Ascending aorta (tissue), 2 donors: Measurements from ENCODE around the gene UBE2E2. TPM values are rescaled to one million over a fixed set of nuclear protein-coding genes. Genes with fewer than 3 reads are reported as not detected.

Experiments used
- DNase-seq, 2 donors: peaks; one replicate each; pipeline ENCODE4 v3.0.0-alpha.2; 2019; ENCODE audit warnings: low spot score in 2 of 2
- H3K27ac ChIP-seq, 2 donors: fragments of 200-600 bp; sonication (generic); one replicate each; pipeline ENCODE4 v1.5.1; 2016 to 2017; ENCODE audit warnings: mild to moderate bottlenecking in 1 of 2
- H3K27me3 ChIP-seq: fragments of 200-600 bp; sonication (generic); one replicate; pipeline ENCODE4 v1.5.1; 2017
- H3K36me3 ChIP-seq, 2 donors: fragments of 200-600 bp; sonication (generic); one replicate each; pipeline ENCODE4 v1.5.1; 2016
- H3K4me1 ChIP-seq, 2 donors: fragments of 200-600 bp; sonication (generic); one replicate each; pipeline ENCODE4 v1.5.1; 2016 to 2017; ENCODE audit warnings: mild to moderate bottlenecking in 1 of 2
- H3K4me3 ChIP-seq, 2 donors: fragments of 200-600 bp; sonication (generic); one replicate each; pipeline ENCODE4 v1.5.1; 2016 to 2017; ENCODE audit warnings: mild to moderate bottlenecking in 1 of 2
- H3K9me3 ChIP-seq, 2 donors: fragments of 200-600 bp; sonication (generic); one replicate each; pipeline ENCODE4 v1.5.1; 2016
- intact Hi-C: fragments of 100-400 bp; cut with DNase I; formaldehyde crosslinking; loops from one replicate; pipeline ENCODE4 v1.15.1; 2023
- total RNA-seq: library from RNA; depleted of rRNA; stranded (reverse); fragments of >200 nt; gene quantifications from one replicate; pipeline ENCODE4 v1.1.0, GENCODE V29; 2016
- TF ChIP-seq, protein P1 (sequence below), 3 experiments: fragments of 200-600 bp in 2 of 3; fragments of 450-650 bp in 1 of 3; sonication (generic) in 2 of 3; IDR thresholded peaks; one replicate each; pipeline ENCODE4 v1.5.1; 2016 to 2019; ENCODE audit warnings: antibody characterized with exemption in 3 of 3, mild to moderate bottlenecking in 1 of 3, moderate library complexity in 1 of 3

Gene UBE2E2
- total RNA-seq, 1 donor from 2014 or later: 5.3 TPM

DNA sequence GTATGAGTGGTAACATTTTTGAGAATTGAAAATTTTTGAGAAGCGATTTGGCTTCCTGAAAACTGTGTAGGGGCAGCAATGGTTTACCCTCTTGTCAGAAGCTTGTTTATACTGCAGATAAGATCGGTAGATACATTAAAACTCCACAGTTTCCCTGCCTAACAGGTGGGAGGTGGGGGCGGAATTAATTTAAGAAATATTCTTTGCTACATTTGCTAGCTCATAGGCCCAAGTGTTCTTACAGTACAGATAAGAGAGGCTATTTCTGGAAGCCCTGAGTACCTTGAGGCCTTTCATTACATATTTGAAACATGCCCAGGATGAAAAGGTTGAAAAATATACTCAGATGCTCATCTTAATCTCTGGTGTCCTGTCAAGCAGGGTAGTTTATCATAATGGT lies 285.5 kb downstream of the UBE2E2 start:
- intact Hi-C loops: no loop called here
- no peaks in the 10 kb centered on the region for H3K4me1 ChIP-seq
- no peak overlapping the region for H3K27ac ChIP-seq
- H3K36me3 ChIP-seq: no peaks in the 10 kb centered on the region
- H3K4me3 ChIP-seq: no peak overlapping the region
- peaks cover 0 to 5% of the 10 kb centered on the region in 2 donors for H3K9me3 ChIP-seq
- DNase-seq: no peak
- TF ChIP-seq, protein P1, sequence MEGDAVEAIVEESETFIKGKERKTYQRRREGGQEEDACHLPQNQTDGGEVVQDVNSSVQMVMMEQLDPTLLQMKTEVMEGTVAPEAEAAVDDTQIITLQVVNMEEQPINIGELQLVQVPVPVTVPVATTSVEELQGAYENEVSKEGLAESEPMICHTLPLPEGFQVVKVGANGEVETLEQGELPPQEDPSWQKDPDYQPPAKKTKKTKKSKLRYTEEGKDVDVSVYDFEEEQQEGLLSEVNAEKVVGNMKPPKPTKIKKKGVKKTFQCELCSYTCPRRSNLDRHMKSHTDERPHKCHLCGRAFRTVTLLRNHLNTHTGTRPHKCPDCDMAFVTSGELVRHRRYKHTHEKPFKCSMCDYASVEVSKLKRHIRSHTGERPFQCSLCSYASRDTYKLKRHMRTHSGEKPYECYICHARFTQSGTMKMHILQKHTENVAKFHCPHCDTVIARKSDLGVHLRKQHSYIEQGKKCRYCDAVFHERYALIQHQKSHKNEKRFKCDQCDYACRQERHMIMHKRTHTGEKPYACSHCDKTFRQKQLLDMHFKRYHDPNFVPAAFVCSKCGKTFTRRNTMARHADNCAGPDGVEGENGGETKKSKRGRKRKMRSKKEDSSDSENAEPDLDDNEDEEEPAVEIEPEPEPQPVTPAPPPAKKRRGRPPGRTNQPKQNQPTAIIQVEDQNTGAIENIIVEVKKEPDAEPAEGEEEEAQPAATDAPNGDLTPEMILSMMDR (IDR thresholded peaks at IDR 0.05): no peak
- H3K27me3 ChIP-seq: no peaks in the 10 kb centered on the region

DNA sequence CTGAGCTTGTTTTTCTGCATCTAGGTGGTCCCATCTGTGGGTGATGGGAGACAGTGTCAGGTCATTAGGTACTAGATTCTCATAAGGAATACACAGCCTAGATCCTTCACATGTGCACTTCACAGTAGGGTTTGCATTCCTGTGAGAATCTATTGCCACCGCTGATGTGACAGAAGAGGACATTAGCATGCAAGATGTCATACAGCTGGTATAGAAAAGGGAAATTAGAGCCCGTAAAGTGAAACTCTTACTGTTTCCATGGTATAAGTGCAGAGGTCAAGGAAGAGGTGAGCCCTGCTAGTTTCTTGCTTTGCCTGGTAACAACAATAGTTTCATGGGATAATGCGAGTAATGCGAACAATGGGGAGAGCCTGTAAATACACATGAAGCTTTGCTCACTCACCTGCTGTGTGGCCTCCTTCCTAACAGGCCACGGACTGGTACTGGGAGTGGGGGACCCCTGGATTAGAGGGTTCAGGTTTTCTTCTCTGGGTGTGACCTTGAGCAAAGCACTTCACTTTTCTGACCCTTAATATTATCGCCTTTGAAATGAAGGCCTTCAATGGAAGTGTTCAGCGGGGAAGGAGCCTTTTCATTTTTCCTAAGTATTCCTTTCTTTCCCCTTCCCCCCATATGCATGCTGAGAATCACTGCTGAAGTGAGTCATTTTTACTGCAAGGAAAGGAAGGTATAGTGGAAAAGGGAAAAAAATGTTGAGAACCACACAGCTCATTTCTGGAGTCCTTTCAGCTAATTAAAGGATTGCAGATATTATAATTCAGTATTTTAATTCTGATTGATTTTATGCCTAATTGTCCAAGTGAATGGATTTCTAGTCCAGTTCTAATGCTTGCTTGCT lies 286.4 kb downstream of the UBE2E2 start:
- TF ChIP-seq, protein P1 (IDR thresholded peaks at IDR 0.05): no peak
- H3K9me3 ChIP-seq: peaks cover 0 to 5% of the 10 kb centered on the region in 2 donors
- H3K4me1 ChIP-seq: no peaks in the 10 kb centered on the region
- H3K27me3 ChIP-seq: no peaks in the 10 kb centered on the region
- intact Hi-C loops: no loop called here
- no peaks in the 10 kb centered on the region for H3K36me3 ChIP-seq
- H3K4me3 ChIP-seq: no peak overlapping the region
- DNase-seq: no peak
- H3K27ac ChIP-seq: no peak overlapping the region

DNA sequence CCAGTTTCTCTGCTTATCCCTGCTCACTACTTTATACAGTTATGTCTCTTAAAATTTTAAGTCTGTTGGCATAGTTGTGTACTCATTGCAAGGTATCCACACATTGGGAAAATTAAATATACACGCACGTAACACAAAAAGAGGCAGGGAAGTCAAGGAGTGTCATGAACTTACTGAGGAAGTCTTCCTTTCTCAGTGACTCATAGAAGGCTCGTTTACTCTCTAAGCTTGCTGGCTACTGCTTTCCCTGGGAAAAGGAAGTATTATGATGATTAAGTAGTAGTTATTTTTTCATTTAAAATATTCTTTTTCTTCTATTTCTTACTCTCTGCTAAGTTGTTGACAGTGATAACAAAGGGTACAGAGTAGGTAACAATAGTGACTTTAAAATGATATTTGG lies 287.3 kb downstream of the UBE2E2 start:
- H3K4me1 ChIP-seq: peaks cover 0 to 2% of the 10 kb centered on the region in 2 donors
- TF ChIP-seq, protein P1 (IDR thresholded peaks at IDR 0.05): no peak
- H3K36me3 ChIP-seq: no peaks in the 10 kb centered on the region
- no peak overlapping the region for H3K27ac ChIP-seq
- no peaks in the 10 kb centered on the region for H3K27me3 ChIP-seq
- peaks cover 0 to 5% of the 10 kb centered on the region in 2 donors for H3K9me3 ChIP-seq
- no peak for DNase-seq
- intact Hi-C loops: no loop called here
- H3K4me3 ChIP-seq: no peak overlapping the region

DNA sequence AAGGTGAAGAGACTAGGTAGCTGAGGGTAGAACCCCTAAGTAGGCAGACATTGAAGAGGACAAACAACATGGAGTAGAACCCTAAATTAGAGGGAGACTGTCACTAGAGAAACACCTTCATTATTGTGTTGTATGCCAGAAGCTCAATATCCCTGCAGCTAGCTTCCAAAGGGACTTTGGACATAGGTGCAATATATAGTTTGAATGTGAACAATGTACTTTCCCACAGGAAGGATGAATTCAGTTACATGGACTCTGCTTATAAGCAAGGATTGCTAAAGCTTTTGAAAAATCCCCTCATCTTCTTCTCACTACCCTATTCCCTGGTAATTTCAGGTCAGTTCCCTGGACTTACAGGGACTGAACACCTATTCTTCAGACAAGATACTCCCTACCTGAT lies 288.9 kb downstream of the UBE2E2 start:
- Histone ChIP-seq H3K4me3 (no peak overlapping the region), H3K27me3 (no peaks in the 10 kb centered on the region), H3K4me1 (peaks cover 0 to 2% of the 10 kb centered on the region in 2 donors), H3K27ac (no peak overlapping the region), H3K9me3 (no peaks in the 10 kb centered on the region), H3K36me3 (no peaks in the 10 kb centered on the region)
- TF ChIP-seq, protein P1 (IDR thresholded peaks at IDR 0.05): no peak
- intact Hi-C loops: no loop called here
- DNase-seq: no peak

DNA sequence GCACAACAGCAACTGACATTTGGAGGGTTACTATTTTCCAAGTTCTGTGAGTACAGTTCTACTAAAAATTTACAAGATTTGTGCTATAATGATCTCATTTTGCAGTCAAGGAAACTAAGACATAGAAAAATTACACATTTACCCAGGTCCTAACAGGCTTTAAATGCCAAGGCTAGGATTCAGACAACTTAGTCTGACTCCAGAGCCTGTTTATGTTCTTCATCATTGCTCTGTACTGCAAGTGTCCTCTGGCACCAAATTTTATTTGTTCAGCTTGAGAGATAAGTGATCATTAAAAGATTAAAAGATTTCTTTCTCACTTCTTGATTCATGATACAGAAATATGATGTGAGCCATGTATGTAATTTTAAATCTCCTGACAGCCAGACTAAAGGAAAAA lies 290.8 kb downstream of the UBE2E2 start:
- TF ChIP-seq, protein P1 (IDR thresholded peaks at IDR 0.05): no peak
- Histone ChIP-seq H3K4me3 (no peak overlapping the region), H3K9me3 (no peaks in the 10 kb centered on the region), H3K27ac (no peak overlapping the region), H3K36me3 (no peaks in the 10 kb centered on the region), H3K27me3 (no peaks in the 10 kb centered on the region), H3K4me1 (peaks cover 0 to 2% of the 10 kb centered on the region in 2 donors)
- intact Hi-C loops: no loop called here
- no peak for DNase-seq
